Esophagus squamous epithelium (tissue), 5 donors: Measurements from ENCODE around the gene RCE1. TPM values are rescaled to one million over a fixed set of nuclear protein-coding genes. Genes with fewer than 3 reads are reported as not detected.

ENCODE experiments used
- DNase-seq: peaks from one replicate; lab custom pipeline; 2025; lab: John Stamatoyannopoulos, UW
- H3K27ac ChIP-seq, 4 donors: fragments of 200-600 bp; sonication (generic); one replicate each; pipeline ENCODE4 v1.5.1; 2016 to 2019; ENCODE audit warnings: mild to moderate bottlenecking in 1 of 4
- H3K27me3 ChIP-seq, 4 donors: fragments of 200-600 bp; sonication (generic); 1 replicate in 3 of 4; 2 replicates in 1 of 4; pipeline versions ENCODE4 v1.5.1 to v1.6.0; 2017 to 2021; ENCODE audit warnings: antibody characterized with exemption in 1 of 4
- H3K36me3 ChIP-seq, 3 donors: fragments of 200-600 bp; sonication (generic); one replicate each; pipeline ENCODE4 v1.5.1; 2016 to 2019
- H3K4me1 ChIP-seq, 3 donors: fragments of 200-600 bp; sonication (generic); one replicate each; pipeline ENCODE4 v1.5.1; 2017 to 2019
- H3K4me3 ChIP-seq, 4 donors: fragments of 200-600 bp; sonication (generic); 1 replicate in 3 of 4; 2 replicates in 1 of 4; pipeline ENCODE4 v1.5.1; 2016 to 2019; ENCODE audit warnings: mild to moderate bottlenecking in 2 of 4, moderate library complexity in 1 of 4
- H3K9me3 ChIP-seq, 3 donors: fragments of 200-600 bp; sonication (generic); one replicate each; pipeline ENCODE4 v1.5.1; 2016 to 2019
- CTCF ChIP-seq, 6 experiments: fragments of 450-650 bp in 4 of 6; fragments of 200-600 bp in 2 of 6; sonication (generic) in 2 of 6; IDR thresholded peaks; one replicate each; pipeline ENCODE4 v1.5.1; 2016 to 2019; ENCODE audit warnings: antibody characterized with exemption in 6 of 6, mild to moderate bottlenecking in 4 of 6, moderate library complexity in 4 of 6
- POLR2A ChIP-seq, 4 donors: fragments of 450-650 bp; IDR thresholded peaks; one replicate each; pipeline ENCODE4 v1.6.1; 2017; ENCODE audit warnings: antibody characterized with exemption in 4 of 4, mild to moderate bottlenecking in 4 of 4, moderate library complexity in 3 of 4
- WGBS, 2 donors: methylation state at CpG; one replicate each; pipeline ENCODE4 v1.1.5; 2018; 5-methylcytosine and 5-hydroxymethylcytosine counted together
- intact Hi-C: fragments of 100-400 bp; cut with DNase I; formaldehyde crosslinking; loops from one replicate; pipeline ENCODE4 v1.15.0; 2022
- total RNA-seq, 4 donors: library from RNA; depleted of rRNA; stranded (reverse); fragments of >200 nt; gene quantifications; one replicate each; pipeline ENCODE4 v1.1.0, GENCODE V29; 2016
- donor health status: DM: yes; HTN: yes; CAD: no.

Gene RCE1
- total RNA-seq, 4 donors from 2014 or later = 8.9 to 29.7 (median 21.8) TPM

- no peaks in the 10 kb centered on the region for H3K27me3 ChIP-seq
- H3K4me3 ChIP-seq = no peak overlapping the region
- intact Hi-C loops = no loop called here
- no peak for DNase-seq
- peak overlapping the region in 3 of 4 donors; percentile 9 to 38 (median 24) for H3K27ac ChIP-seq
- H3K36me3 ChIP-seq = no peaks in the 10 kb centered on the region
- no peaks in the 10 kb centered on the region for H3K9me3 ChIP-seq
- 22 to 31% methylated on average over 5 to 6 of the region's 14 CpGs for WGBS, 2 donors
- no peak for TF ChIP-seq CTCF (IDR thresholded peaks at IDR 0.05)
- TF ChIP-seq POLR2A (IDR thresholded peaks at IDR 0.05) = no peak
- H3K4me1 ChIP-seq = peaks cover 37 to 65% (median 45%) of the 10 kb centered on the region in 3 donors
Measured at GRCh38 chr11:66880496-66881450, 37.5 kb downstream of the RCE1 start.

GRCh38 chr11:66881451-66881835 is 38.2 kb downstream of the RCE1 start:
- Histone ChIP-seq H3K27ac (peak overlapping the region; percentile 3 to 38 (median 16)), H3K27me3 (no peaks in the 10 kb centered on the region), H3K36me3 (no peaks in the 10 kb centered on the region), H3K4me1 (peaks cover 37 to 65% (median 45%) of the 10 kb centered on the region in 3 donors), H3K9me3 (no peaks in the 10 kb centered on the region), H3K4me3 (no peak overlapping the region)
- intact Hi-C loops = no loop called here
- DNase-seq = no peak
- TF ChIP-seq POLR2A (IDR thresholded peaks at IDR 0.05) (no peak), CTCF (IDR thresholded peaks at IDR 0.05) (peak in 1 of 6 experiments; percentile 17)
- no CpG with 5 or more reads among the region's 10 CpGs for WGBS, 2 donors

- no peaks in the 10 kb centered on the region for H3K27me3 ChIP-seq
- no peak overlapping the region for H3K4me3 ChIP-seq
- H3K4me1 ChIP-seq = peaks cover 37 to 65% (median 45%) of the 10 kb centered on the region in 3 donors
- 28 to 100% methylated on average over 1 to 3 of the region's 9 CpGs for WGBS, 2 donors
- H3K36me3 ChIP-seq = no peaks in the 10 kb centered on the region
- no peaks in the 10 kb centered on the region for H3K9me3 ChIP-seq
- H3K27ac ChIP-seq = peak overlapping the region; percentile 40 to 77 (median 74)
- intact Hi-C loops = no loop called here
- no peak for DNase-seq
- TF ChIP-seq POLR2A (IDR thresholded peaks at IDR 0.05) (no peak), CTCF (IDR thresholded peaks at IDR 0.05) (no peak)
Measured at GRCh38 chr11:66881927-66882452, 38.7 kb downstream of the RCE1 start.

DNA sequence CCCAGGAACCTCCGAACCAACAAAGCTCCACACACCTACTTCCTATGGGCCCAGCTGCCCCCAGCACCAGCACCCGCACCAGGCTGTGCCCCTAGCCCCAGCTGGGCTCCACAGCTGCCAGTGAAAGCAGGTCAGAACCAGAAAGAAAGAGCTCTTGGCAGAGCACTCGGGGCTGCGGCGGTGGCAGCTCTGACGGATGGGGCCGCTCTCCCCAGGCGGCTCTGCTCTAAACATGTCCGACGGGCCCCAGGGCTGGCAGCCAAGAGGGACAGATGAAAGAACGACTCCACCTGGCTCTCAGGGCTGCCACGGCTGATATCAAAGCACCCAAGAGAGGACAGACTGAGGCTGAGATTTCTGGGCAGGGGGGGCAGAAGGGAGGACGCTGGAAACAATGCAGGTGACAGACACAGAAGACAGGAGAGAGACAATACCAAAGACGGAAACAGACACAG is 39.3 kb downstream of the RCE1 start:
- Histone ChIP-seq H3K9me3 (no peaks in the 10 kb centered on the region), H3K36me3 (no peaks in the 10 kb centered on the region), H3K4me3 (peak overlapping the region in 3 of 4 donors; percentile 28 to 51 (median 29)), H3K27me3 (no peaks in the 10 kb centered on the region), H3K27ac (peak overlapping the region; percentile 40 to 77 (median 74)), H3K4me1 (peaks cover 37 to 65% (median 45%) of the 10 kb centered on the region in 3 donors)
- TF ChIP-seq CTCF (IDR thresholded peaks at IDR 0.05) = no peak
- TF ChIP-seq POLR2A (IDR thresholded peaks at IDR 0.05) = no peak
- intact Hi-C loops = no loop called here
- DNase-seq = no peak
- WGBS, 2 donors = 30 to 36% methylated on average over 3 to 9 of the region's 14 CpGs
